Stimulated activated naive CD8-positive, alpha-beta T cell treated with anti-CD3 and anti-CD28 coated beads, Interleukin-15, amount 100 ng/mL, for 72 hours (primary cell): ENCODE measurements around the gene RPIA.
"Not testable (repeated sequence)": the region's sequence is repeated elsewhere in the genome, so short reads cannot be mapped to it uniquely, and the experiment has no call there.

Experiments used
- ATAC-seq: fragments of 150-1000 bp; cut with Tn5 transposase; 2 replicates; pipeline ENCODE4 v1.10.0; 2021; ENCODE audit warnings: mild to moderate bottlenecking, moderate library complexity
- DNase-seq, 2 donors: peaks; one replicate each; pipeline ENCODE4 v3.0.0; 2021 to 2022
- H3K27ac Mint-ChIP-seq, 2 donors: one replicate each; pipeline ENCODE4 v1.8.0; 2022; ENCODE audit warnings: mild to moderate bottlenecking in 2 of 2, mixed read lengths in 2 of 2, moderate library complexity in 2 of 2
- H3K27me3 Mint-ChIP-seq: one replicate; pipeline ENCODE4 v1.8.0; 2022; ENCODE audit warnings: mixed read lengths
- H3K4me1 Mint-ChIP-seq: one replicate; pipeline ENCODE4 v1.8.0; 2022; ENCODE audit warnings: mild to moderate bottlenecking, mixed read lengths
- H3K4me3 Mint-ChIP-seq, 2 donors: one replicate each; pipeline ENCODE4 v1.8.0; 2022; ENCODE audit warnings: mild to moderate bottlenecking in 2 of 2, mixed read lengths in 2 of 2, moderate library complexity in 1 of 2
- H3K9me3 Mint-ChIP-seq, 2 donors: one replicate each; pipeline ENCODE4 v1.8.0; 2022; ENCODE audit warnings: mixed read lengths in 2 of 2

Gene RPIA

GRCh38 chr2:88691339-88692183 is at the start of gene RPIA:
Gene RPIA (plus strand): TSS chr2:88691673. CDS start chr2:88691699, 26 bp downstream.
- peak within 1 kb of the TSS; percentile 98 to 99 for H3K27ac Mint-ChIP-seq
- H3K4me3 Mint-ChIP-seq: peak within 1 kb of the TSS; percentile 97 to 98
- ATAC-seq (peak; percentile 96), DNase-seq (peak; percentile 96 to 98)
- H3K27me3 Mint-ChIP-seq: no peaks in the 10 kb centered on the region
- peaks cover 67% of the 10 kb centered on the region for H3K4me1 Mint-ChIP-seq
- peaks cover 6 to 13% of the 10 kb centered on the region in 2 donors for H3K9me3 Mint-ChIP-seq

GRCh38 chr2:88642278-88642677 is 49.2 kb upstream of the RPIA start:
- no peak overlapping the region for H3K4me3 Mint-ChIP-seq
- H3K27me3 Mint-ChIP-seq: peaks cover 25% of the 10 kb centered on the region

GRCh38 chr2:88645291-88645882 is 46.1 kb upstream of the RPIA start:
- H3K4me1 Mint-ChIP-seq: peaks cover 17% of the 10 kb centered on the region
- H3K27me3 Mint-ChIP-seq: peaks cover 19% of the 10 kb centered on the region
- DNase-seq, H3K27ac Mint-ChIP-seq, H3K9me3 Mint-ChIP-seq, ATAC-seq, H3K4me3 Mint-ChIP-seq: not testable (repeated sequence)

More at GRCh38 chr2:88642278-88642677, 49.2 kb upstream of the RPIA start:
- H3K4me1 Mint-ChIP-seq: peaks cover 46% of the 10 kb centered on the region
- DNase-seq: no peak
- no peak for ATAC-seq
- H3K27ac Mint-ChIP-seq: no peak overlapping the region
- peaks cover 6 to 8% of the 10 kb centered on the region in 2 donors for H3K9me3 Mint-ChIP-seq

GRCh38 chr2:88651646-88652045 is 39.8 kb upstream of the RPIA start:
- Mint-ChIP-seq H3K4me1 (no peaks in the 10 kb centered on the region), H3K4me3 (no peak overlapping the region), H3K9me3 (no peaks in the 10 kb centered on the region), H3K27ac (no peak overlapping the region), H3K27me3 (no peaks in the 10 kb centered on the region)
- ATAC-seq (no peak), DNase-seq (no peak)

- H3K9me3 Mint-ChIP-seq: no peaks in the 10 kb centered on the region
- H3K4me3 Mint-ChIP-seq: no peak overlapping the region
- no peaks in the 10 kb centered on the region for H3K27me3 Mint-ChIP-seq
- ATAC-seq (no peak), DNase-seq (no peak)
- H3K27ac Mint-ChIP-seq: no peak overlapping the region
- no peaks in the 10 kb centered on the region for H3K4me1 Mint-ChIP-seq
Observed at GRCh38 chr2:88654714-88655113, 36.8 kb upstream of the RPIA start.

GRCh38 chr2:88656690-88657089 is 34.8 kb upstream of the RPIA start:
- no peak overlapping the region for H3K4me3 Mint-ChIP-seq
- no peak for ATAC-seq
- H3K27me3 Mint-ChIP-seq: no peaks in the 10 kb centered on the region
- H3K9me3 Mint-ChIP-seq: no peaks in the 10 kb centered on the region
- DNase-seq: no peak
- no peaks in the 10 kb centered on the region for H3K4me1 Mint-ChIP-seq
- H3K27ac Mint-ChIP-seq: no peak overlapping the region

GRCh38 chr2:88657131-88657530 is 34.3 kb upstream of the RPIA start:
- Mint-ChIP-seq H3K27ac (no peak overlapping the region), H3K4me1 (no peaks in the 10 kb centered on the region)
- no peak for ATAC-seq

GRCh38 chr2:88658326-88658725 is 33.1 kb upstream of the RPIA start:
- Mint-ChIP-seq H3K4me1 (no peaks in the 10 kb centered on the region), H3K9me3 (no peaks in the 10 kb centered on the region), H3K27me3 (no peaks in the 10 kb centered on the region), H3K27ac (no peak overlapping the region), H3K4me3 (no peak overlapping the region)
- DNase-seq: no peak
- ATAC-seq: no peak

More at GRCh38 chr2:88657131-88657530, 34.3 kb upstream of the RPIA start:
- no peak for DNase-seq
- Mint-ChIP-seq H3K27me3 (no peaks in the 10 kb centered on the region), H3K9me3 (no peaks in the 10 kb centered on the region), H3K4me3 (no peak overlapping the region)

- DNase-seq: no peak
- H3K4me3 Mint-ChIP-seq: no peak overlapping the region
Observed at GRCh38 chr2:88658881-88659537, 32.5 kb upstream of the RPIA start.

GRCh38 chr2:88659538-88659915 is 31.9 kb upstream of the RPIA start:
- no peaks in the 10 kb centered on the region for H3K9me3 Mint-ChIP-seq
- no peaks in the 10 kb centered on the region for H3K4me1 Mint-ChIP-seq
- DNase-seq: no peak
- ATAC-seq: no peak
- H3K27me3 Mint-ChIP-seq: no peaks in the 10 kb centered on the region
- no peak overlapping the region for H3K27ac Mint-ChIP-seq
- no peak overlapping the region for H3K4me3 Mint-ChIP-seq

More at GRCh38 chr2:88658881-88659537, 32.5 kb upstream of the RPIA start:
- H3K9me3 Mint-ChIP-seq: no peaks in the 10 kb centered on the region
- H3K27ac Mint-ChIP-seq: no peak overlapping the region
- H3K4me1 Mint-ChIP-seq: no peaks in the 10 kb centered on the region
- no peak for ATAC-seq
- no peaks in the 10 kb centered on the region for H3K27me3 Mint-ChIP-seq

GRCh38 chr2:88660622-88661021 is 30.9 kb upstream of the RPIA start:
- Mint-ChIP-seq H3K4me1 (no peaks in the 10 kb centered on the region), H3K4me3 (no peak overlapping the region)

GRCh38 chr2:88666576-88666975 is 24.9 kb upstream of the RPIA start:
- no peaks in the 10 kb centered on the region for H3K27me3 Mint-ChIP-seq
- H3K4me3 Mint-ChIP-seq: no peak overlapping the region
- no peak overlapping the region for H3K27ac Mint-ChIP-seq
- H3K9me3 Mint-ChIP-seq: no peaks in the 10 kb centered on the region
- DNase-seq (no peak), ATAC-seq (no peak)
- peaks cover 4% of the 10 kb centered on the region for H3K4me1 Mint-ChIP-seq

More at GRCh38 chr2:88660622-88661021, 30.9 kb upstream of the RPIA start:
- no peak for DNase-seq
- ATAC-seq: no peak
- H3K9me3 Mint-ChIP-seq: no peaks in the 10 kb centered on the region
- H3K27ac Mint-ChIP-seq: peak overlapping the region in 1 of 2 donors; percentile 60
- no peaks in the 10 kb centered on the region for H3K27me3 Mint-ChIP-seq

- Mint-ChIP-seq H3K27me3 (peaks cover 4% of the 10 kb centered on the region), H3K27ac (no peak overlapping the region), H3K9me3 (no peaks in the 10 kb centered on the region), H3K4me1 (peaks cover 4% of the 10 kb centered on the region), H3K4me3 (no peak overlapping the region)
- ATAC-seq: no peak
- DNase-seq: no peak
Observed at GRCh38 chr2:88667219-88667618, 24.3 kb upstream of the RPIA start.

GRCh38 chr2:88668862-88669261 is 22.6 kb upstream of the RPIA start:
- Mint-ChIP-seq H3K4me1 (peaks cover 4% of the 10 kb centered on the region), H3K27me3 (peaks cover 7% of the 10 kb centered on the region), H3K4me3 (no peak overlapping the region), H3K9me3 (no peaks in the 10 kb centered on the region), H3K27ac (no peak overlapping the region)
- ATAC-seq: no peak
- no peak for DNase-seq

- DNase-seq (peak; percentile 7 to 23), ATAC-seq (peak; percentile 79)
- no peak overlapping the region for H3K4me3 Mint-ChIP-seq
- peaks cover 4% of the 10 kb centered on the region for H3K4me1 Mint-ChIP-seq
- H3K27me3 Mint-ChIP-seq: peaks cover 7% of the 10 kb centered on the region
- H3K27ac Mint-ChIP-seq: no peak overlapping the region
- H3K9me3 Mint-ChIP-seq: no peaks in the 10 kb centered on the region
Observed at GRCh38 chr2:88669482-88670214, 21.8 kb upstream of the RPIA start.
